Subcutaneous abdominal adipose tissue (tissue), 5 donors: ENCODE measurements around the gene UNC45B.
"Not testable (repeated sequence)": the region's sequence is repeated elsewhere in the genome, so short reads cannot be mapped to it uniquely, and the experiment has no call there.

Experiments
- H3K27ac ChIP-seq: one replicate; pipeline ENCODE4 v1.7.0; 2013; ENCODE audit warnings: low read depth, mild to moderate bottlenecking, inconsistent platforms, low read length, moderate library complexity
- H3K27me3 ChIP-seq, 5 donors: one replicate each; pipeline ENCODE4 v1.7.0; 2013; ENCODE audit warnings: low read length in 5 of 5, inconsistent platforms in 1 of 5; ENCODE audit not compliant: control insufficient read depth in 5 of 5, insufficient read depth in 4 of 5
- H3K36me3 ChIP-seq, 5 donors: one replicate each; pipeline ENCODE4 v1.7.0; 2013; ENCODE audit warnings: low read length in 5 of 5; ENCODE audit not compliant: control insufficient read depth in 5 of 5, insufficient read depth in 5 of 5
- H3K4me1 ChIP-seq, 5 donors: one replicate each; pipeline ENCODE4 v1.7.0; 2013; ENCODE audit warnings: low read length in 5 of 5, mild to moderate bottlenecking in 3 of 5, moderate library complexity in 1 of 5; ENCODE audit not compliant: control insufficient read depth in 5 of 5, insufficient read depth in 5 of 5
- H3K4me3 ChIP-seq, 5 donors: one replicate each; pipeline ENCODE4 v1.7.0; 2013; ENCODE audit warnings: low read length in 5 of 5, low read depth in 1 of 5
- H3K9ac ChIP-seq, 5 donors: one replicate each; pipeline ENCODE4 v1.7.0; 2013; ENCODE audit warnings: low read length in 5 of 5, mild to moderate bottlenecking in 4 of 5, moderate library complexity in 3 of 5
- H3K9me3 ChIP-seq, 5 donors: one replicate each; pipeline ENCODE4 v1.7.0; 2013; ENCODE audit warnings: low read length in 5 of 5; ENCODE audit not compliant: control insufficient read depth in 5 of 5
- donor health status: healthy.
- donor health status: healthy.
- donor health status: healthy.
- donor health status: healthy.
- donor health status: healthy.

UNC45B gene

GRCh38 chr17:35147375-35147905, at the start of gene UNC45B:
UNC45B (plus strand) TSS chr17:35147817; CDS start chr17:35148264, 447 bp downstream.
- Histone ChIP-seq H3K9me3 (no peaks in the 10 kb centered on the region), H3K9ac (peak within 1 kb of the TSS in 3 of 5 donors; percentile 25 to 66 (median 41)), H3K27me3 (no peaks in the 10 kb centered on the region), H3K36me3 (no peaks in the 10 kb centered on the region), H3K27ac (no peak within 1 kb of the TSS), H3K4me3 (no peak within 1 kb of the TSS), H3K4me1 (peaks cover under 1 to 15% (median 14%) of the 10 kb centered on the region in 5 donors)

- Histone ChIP-seq H3K9me3 (no peaks in the 10 kb centered on the region), H3K9ac (no peak overlapping the region), H3K27ac (no peak overlapping the region), H3K4me1 (peaks cover 0 to 1% (median 0%) of the 10 kb centered on the region in 5 donors), H3K36me3 (peaks cover 5 to 57% (median 43%) of the 10 kb centered on the region in 5 donors), H3K27me3 (no peaks in the 10 kb centered on the region), H3K4me3 (no peak overlapping the region)
Measured at GRCh38 chr17:35099908-35100307, 47.7 kb upstream of the UNC45B start.

GRCh38 chr17:35101036-35101435, 46.6 kb upstream of the UNC45B start:
- Histone ChIP-seq H3K36me3 (peaks cover 7 to 64% (median 52%) of the 10 kb centered on the region in 5 donors), H3K27ac (no peak overlapping the region)

GRCh38 chr17:35101725-35102124, 45.9 kb upstream of the UNC45B start:
- no peak overlapping the region for H3K9ac ChIP-seq
- peaks cover 7 to 71% (median 59%) of the 10 kb centered on the region in 5 donors for H3K36me3 ChIP-seq
- H3K4me3 ChIP-seq: no peak overlapping the region

More at GRCh38 chr17:35101036-35101435, 46.6 kb upstream of the UNC45B start:
- H3K4me1 ChIP-seq: no peaks in the 10 kb centered on the region
- H3K9ac ChIP-seq: no peak overlapping the region
- H3K9me3 ChIP-seq: no peaks in the 10 kb centered on the region
- H3K4me3 ChIP-seq: no peak overlapping the region
- H3K27me3 ChIP-seq: no peaks in the 10 kb centered on the region

GRCh38 chr17:35103271-35103670, 44.3 kb upstream of the UNC45B start:
- no peak overlapping the region for H3K4me3 ChIP-seq
- H3K4me1 ChIP-seq: no peaks in the 10 kb centered on the region
- no peak overlapping the region for H3K27ac ChIP-seq
- no peak overlapping the region for H3K9ac ChIP-seq
- H3K27me3 ChIP-seq: no peaks in the 10 kb centered on the region
- peaks cover 7 to 74% (median 59%) of the 10 kb centered on the region in 5 donors for H3K36me3 ChIP-seq
- no peaks in the 10 kb centered on the region for H3K9me3 ChIP-seq

More at GRCh38 chr17:35101725-35102124, 45.9 kb upstream of the UNC45B start:
- Histone ChIP-seq H3K4me1 (no peaks in the 10 kb centered on the region), H3K9me3 (no peaks in the 10 kb centered on the region), H3K27ac (no peak overlapping the region), H3K27me3 (no peaks in the 10 kb centered on the region)

GRCh38 chr17:35104844-35105450, 42.7 kb upstream of the UNC45B start:
- Histone ChIP-seq H3K36me3 (peaks cover 7 to 60% (median 49%) of the 10 kb centered on the region in 5 donors), H3K4me3 (no peak overlapping the region), H3K9me3 (no peaks in the 10 kb centered on the region), H3K4me1 (no peaks in the 10 kb centered on the region), H3K9ac (no peak overlapping the region), H3K27ac (no peak overlapping the region), H3K27me3 (no peaks in the 10 kb centered on the region)

- H3K4me1 ChIP-seq, H3K27ac ChIP-seq, H3K4me3 ChIP-seq, H3K9me3 ChIP-seq, H3K27me3 ChIP-seq, H3K9ac ChIP-seq: not testable (repeated sequence)
- H3K36me3 ChIP-seq: peaks cover 0 to 16% (median 15%) of the 10 kb centered on the region in 5 donors
Measured at GRCh38 chr17:35110791-35111190, 36.8 kb upstream of the UNC45B start.

GRCh38 chr17:35116845-35117244, 30.8 kb upstream of the UNC45B start:
- no peaks in the 10 kb centered on the region for H3K27me3 ChIP-seq
- peak overlapping the region in 1 of 5 donors; percentile 26 for H3K9ac ChIP-seq
- peaks cover 0 to 3% (median 0%) of the 10 kb centered on the region in 5 donors for H3K36me3 ChIP-seq
- H3K4me3 ChIP-seq: no peak overlapping the region
- no peak overlapping the region for H3K27ac ChIP-seq
- H3K4me1 ChIP-seq: peaks cover 3 to 27% (median 19%) of the 10 kb centered on the region in 5 donors
- H3K9me3 ChIP-seq: no peaks in the 10 kb centered on the region

GRCh38 chr17:35117984-35118383, 29.6 kb upstream of the UNC45B start:
- H3K27ac ChIP-seq: no peak overlapping the region
- no peaks in the 10 kb centered on the region for H3K27me3 ChIP-seq
- no peak overlapping the region for H3K9ac ChIP-seq
- H3K4me3 ChIP-seq: no peak overlapping the region
- H3K9me3 ChIP-seq: no peaks in the 10 kb centered on the region
- peaks cover 0 to under 1% (median 0%) of the 10 kb centered on the region in 5 donors for H3K36me3 ChIP-seq
- H3K4me1 ChIP-seq: peaks cover 3 to 27% (median 19%) of the 10 kb centered on the region in 5 donors

- Histone ChIP-seq H3K9ac (peak within 1 kb of the TSS in 4 of 5 donors; percentile 82 to 92 (median 86)), H3K27ac (peak within 1 kb of the TSS; percentile 54), H3K9me3 (no peaks in the 10 kb centered on the region)
Measured at GRCh38 chr17:35119370-35120165, 28.0 kb upstream of the UNC45B start, which contains the start of gene RAD51D. RAD51D (minus strand) TSS chr17:35119860; CDS start chr17:35119613, 247 bp downstream.

More at GRCh38 chr17:35119370-35120165, 28.0 kb upstream of the UNC45B start, which contains the start of gene RAD51D:
- Histone ChIP-seq H3K4me1 (peaks cover 3 to 27% (median 19%) of the 10 kb centered on the region in 5 donors), H3K27me3 (no peaks in the 10 kb centered on the region), H3K36me3 (no peaks in the 10 kb centered on the region), H3K4me3 (peak within 1 kb of the TSS; percentile 80 to 95 (median 91))
